DMS 273 (cell line): Measurements from ENCODE around the gene OR8D1.
A peak's percentile ranks its signal among the peaks of the same experiment; 100 is the strongest.
"Not testable (repeated sequence)": the region's sequence is repeated elsewhere in the genome, so short reads cannot be mapped to it uniquely, and the experiment has no call there.

Experiments used
- DNase-seq: peaks from one replicate; lab custom pipeline; 2025; ENCODE audit not compliant: unreplicated experiment; lab: John Stamatoyannopoulos, UW

OR8D1 gene

DNA sequence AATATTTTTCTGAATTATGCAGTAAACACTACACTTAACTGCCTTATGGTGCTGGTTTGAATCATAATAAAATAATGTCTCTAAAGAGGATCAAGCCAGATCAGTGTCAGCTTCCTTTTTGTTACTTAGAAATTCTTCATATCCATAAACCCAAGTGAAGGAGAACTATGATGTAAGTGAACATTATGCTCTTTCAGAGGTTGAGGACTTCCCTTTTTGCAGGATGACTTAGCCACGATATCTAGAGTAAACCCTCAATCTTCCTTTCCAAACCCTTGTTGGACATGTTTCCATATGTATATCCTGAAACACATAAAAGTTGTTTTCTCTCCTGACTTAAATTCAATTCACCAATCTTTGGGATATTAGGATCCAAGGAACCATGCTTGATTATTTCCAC, 19.1 kb downstream of the OR8D1 start:
- no peak for DNase-seq

DNA sequence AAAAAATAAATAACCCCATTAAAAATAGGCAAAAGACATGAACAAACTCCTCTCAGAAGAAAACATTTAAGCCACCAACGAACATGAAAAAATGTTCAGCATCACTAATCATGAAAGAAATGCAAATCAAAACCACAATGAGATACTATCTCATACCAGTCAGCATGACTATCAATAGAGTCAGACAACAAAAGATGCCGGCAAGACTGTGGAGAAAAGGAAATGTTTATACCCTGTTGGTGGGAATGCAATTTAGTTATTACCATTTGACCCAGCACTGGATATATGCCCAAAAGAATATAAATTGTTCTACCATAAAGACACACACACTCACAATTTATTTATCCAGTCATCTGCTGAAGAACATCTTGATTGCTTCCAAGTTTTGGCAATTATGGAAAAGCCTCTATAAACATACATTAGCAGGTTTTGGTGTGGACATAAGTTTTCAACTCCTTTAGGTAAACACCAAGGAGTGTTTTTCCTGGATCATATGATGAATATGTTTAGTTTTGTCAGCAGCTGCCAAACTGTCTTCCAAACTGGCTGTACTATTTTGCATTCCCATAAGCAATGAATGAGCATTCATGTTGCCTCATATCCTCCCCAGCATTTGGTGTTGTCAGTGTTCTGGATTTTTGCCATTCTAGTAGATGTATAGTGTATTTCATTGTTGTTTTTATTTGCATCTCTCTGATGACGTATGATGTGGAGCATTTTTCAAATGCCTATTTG, 28.0 kb downstream of the OR8D1 start:
- DNase-seq: no peak

DNA sequence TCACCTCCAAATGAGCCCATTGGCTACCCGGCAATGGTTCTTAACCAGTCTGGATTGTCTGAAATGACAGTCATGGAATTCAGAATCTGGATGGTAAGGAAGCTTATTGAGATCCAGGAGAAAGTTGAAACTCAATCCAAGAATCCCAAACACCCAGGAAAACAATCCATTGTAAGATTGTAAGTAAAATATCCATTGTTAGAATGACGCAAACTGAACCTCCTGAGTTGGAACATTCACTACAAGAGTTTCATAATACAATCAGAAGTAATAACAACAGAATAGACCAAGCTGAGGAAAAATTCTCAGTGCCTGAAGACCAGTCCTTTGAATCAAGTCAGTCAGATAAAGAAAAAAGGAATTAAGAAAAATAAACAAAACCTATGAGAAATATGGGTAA, 35.5 kb downstream of the OR8D1 start:
- DNase-seq: no peak

DNA sequence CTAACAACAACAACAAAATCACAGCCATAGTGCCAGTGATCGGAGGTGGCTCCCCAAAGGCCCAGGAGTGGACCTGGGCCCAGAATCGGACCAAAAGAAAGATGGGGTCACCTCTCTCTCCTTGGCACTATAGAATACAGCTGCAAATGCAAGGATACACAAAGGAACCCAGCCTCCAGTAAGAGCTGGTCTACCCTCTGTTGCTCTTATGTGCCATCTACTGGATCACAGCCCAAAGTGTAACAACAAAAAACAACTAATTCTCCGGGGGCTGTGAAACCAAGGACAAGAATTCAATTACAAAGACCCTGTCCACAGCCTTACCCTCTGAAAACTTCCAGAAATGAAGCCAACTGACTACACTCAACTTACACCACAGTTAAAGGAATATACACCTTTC, 35.9 kb downstream of the OR8D1 start:
- DNase-seq: peak; percentile 2

DNA sequence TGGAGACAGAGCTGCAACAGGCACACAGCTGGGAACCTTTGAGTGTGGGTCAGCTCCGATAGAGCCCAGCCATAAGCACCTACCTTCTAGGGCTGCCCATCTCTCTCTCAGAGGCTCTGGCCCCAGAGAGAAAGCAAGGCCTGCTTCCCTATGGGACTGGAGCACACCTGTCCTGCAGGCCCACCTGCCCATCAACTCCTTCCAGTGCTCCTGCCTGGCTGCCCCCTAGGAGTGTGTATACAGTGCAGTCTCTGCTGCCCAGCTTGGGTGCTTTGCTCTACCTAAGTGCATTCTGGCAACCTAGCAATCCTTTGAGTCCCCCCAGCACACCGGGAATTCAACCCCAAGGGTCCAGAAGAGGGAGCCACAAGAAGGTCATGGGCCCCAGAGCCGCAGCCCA, 36.5 kb downstream of the OR8D1 start:
- DNase-seq: no peak

DNA sequence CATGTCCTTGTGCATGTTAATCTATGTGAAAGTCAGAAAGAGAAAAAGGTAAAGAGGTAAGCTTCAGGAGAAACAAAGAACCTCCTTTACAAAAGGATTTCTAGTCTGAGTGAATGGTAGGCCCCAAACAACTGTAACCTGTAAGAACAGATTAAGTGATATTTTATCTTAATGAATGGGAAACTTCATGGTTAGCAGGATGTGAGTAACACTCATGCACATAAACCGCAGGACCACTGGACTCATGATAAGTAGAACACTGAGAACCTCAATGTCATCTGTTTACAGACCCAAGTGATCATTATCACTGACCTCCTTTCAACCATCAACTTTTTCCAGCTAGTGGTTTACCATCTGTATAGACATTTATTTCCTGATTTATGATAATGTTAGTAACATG, 37.7 kb downstream of the OR8D1 start:
- DNase-seq: no peak

DNA sequence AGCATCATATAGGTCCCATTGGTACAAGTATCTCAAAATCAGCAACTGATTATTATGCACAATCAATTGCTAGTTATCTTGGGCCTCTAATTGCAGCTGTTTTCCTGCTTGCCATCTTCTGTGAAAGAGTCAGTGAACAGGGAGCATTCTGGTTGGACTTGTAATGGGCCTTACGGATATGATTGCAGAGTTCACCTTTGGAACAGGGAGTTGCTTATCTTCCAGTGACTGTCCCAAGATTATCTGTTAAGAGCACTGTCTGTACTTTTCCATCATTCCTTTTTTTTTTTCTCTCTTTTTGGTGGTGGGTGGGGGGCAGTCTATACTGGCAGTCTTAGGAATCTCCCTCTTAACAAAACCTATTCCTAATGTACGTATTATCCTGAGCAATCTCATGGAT, 39.7 kb downstream of the OR8D1 start:
- no peak for DNase-seq

DNA sequence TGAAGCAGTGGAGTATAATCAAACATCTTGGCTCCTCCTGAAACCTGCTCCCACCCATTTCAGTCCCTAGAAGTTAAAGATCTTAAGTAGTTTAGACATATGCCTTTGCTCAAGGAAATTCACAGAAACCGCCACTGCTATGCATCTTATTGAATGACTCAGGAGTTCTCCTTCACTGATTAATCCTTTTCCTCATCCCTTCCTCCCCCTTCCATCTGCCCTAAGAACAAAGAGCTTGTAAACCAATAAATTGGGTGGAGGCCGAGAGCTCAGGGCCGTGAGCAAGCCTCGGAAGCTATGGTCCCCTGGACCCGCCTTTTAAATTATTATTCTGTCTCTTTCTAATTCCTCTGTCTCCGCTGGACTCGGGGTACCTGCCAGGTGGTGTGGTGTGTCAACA, 42.9 kb downstream of the OR8D1 start:
- DNase-seq: not testable (repeated sequence)

DNA sequence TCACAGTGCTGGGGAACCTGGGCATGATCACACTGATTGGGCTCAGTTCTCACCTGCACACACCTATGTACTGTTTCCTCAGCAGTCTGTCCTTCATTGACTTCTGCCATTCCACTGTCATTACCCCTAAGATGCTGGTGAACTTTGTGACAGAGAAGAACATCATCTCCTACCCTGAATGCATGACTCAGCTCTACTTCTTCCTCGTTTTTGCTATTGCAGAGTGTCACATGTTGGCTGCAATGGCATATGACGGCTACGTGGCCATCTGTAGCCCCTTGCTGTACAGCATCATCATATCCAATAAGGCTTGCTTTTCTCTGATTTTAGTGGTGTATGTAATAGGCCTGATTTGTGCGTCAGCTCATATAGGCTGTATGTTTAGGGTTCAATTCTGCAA, 48.7 kb downstream of the OR8D1 start:
- DNase-seq: not testable (repeated sequence)

DNA sequence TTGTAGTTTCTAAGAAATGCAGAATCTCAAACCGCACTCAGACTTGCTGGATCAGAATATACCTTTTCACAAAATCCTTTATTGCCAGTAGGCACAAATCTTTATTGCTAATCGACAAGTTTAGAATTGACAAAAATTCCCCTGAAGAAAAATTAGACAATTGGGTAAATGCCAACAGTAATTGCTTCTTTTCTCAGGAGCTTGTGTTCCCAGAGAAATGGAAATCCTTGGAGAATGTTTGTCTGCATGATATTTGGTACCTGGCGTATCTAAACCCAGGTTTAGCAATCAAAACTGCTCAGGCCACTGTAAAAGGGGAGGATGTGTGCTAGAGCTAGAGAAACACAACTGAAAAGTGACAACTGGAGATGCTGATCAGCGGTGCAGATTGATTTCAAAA, 57.7 kb downstream of the OR8D1 start, which contains the start of gene OR8G5:
TSS of gene OR8G5 (plus strand) at position 301 of the 400 bp plus-strand sequence. CDS start 8,556 bp downstream, outside the sequence.
- no peak for DNase-seq
